SHP77 treated with DMSO at 0.1 percent for 48 hours (cell line): ENCODE measurements around the gene SLPI.
A peak's percentile ranks its signal among the peaks of the same experiment; 100 is the strongest.

Experiments
- DNase-seq: peaks from one replicate; lab custom pipeline; 2025; lab: John Stamatoyannopoulos, UW

SLPI gene, protein sequence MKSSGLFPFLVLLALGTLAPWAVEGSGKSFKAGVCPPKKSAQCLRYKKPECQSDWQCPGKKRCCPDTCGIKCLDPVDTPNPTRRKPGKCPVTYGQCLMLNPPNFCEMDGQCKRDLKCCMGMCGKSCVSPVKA

GRCh38 chr20:45254383-45255262 lies at the start of gene SLPI:
Gene SLPI (minus strand): TSS chr20:45254564. CDS start chr20:45254543, 21 bp downstream.
- no peak for DNase-seq

- no peak for DNase-seq
Measured at GRCh38 chr20:45303586-45304463, 49.5 kb upstream of the SLPI start.

DNA sequence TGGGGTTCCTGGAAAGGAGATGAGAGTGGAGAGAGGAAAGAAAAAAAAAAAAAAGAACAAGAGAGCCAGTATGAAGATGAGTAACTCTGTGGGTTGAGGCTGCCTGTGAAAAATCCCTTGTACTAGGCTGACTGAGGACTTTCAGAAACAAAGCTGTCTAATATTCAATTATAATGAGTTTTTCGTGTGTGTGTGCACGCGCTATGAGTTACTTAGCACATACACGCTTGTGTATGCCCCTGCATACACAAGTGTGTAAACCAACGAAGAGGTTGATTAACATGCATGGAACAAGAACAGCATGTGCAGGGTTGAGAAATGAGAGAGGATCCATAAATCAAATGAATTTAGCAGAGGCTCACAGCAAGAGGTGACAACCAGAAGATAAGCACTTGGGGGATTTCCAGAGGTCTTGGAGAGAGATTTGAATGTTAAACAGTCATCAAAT lies 47.5 kb upstream of the SLPI start:
- no peak for DNase-seq

- DNase-seq = no peak
Measured at GRCh38 chr20:45300961-45301360, 46.6 kb upstream of the SLPI start.

- DNase-seq = no peak
Measured at GRCh38 chr20:45299786-45300185, 45.4 kb upstream of the SLPI start.

DNA sequence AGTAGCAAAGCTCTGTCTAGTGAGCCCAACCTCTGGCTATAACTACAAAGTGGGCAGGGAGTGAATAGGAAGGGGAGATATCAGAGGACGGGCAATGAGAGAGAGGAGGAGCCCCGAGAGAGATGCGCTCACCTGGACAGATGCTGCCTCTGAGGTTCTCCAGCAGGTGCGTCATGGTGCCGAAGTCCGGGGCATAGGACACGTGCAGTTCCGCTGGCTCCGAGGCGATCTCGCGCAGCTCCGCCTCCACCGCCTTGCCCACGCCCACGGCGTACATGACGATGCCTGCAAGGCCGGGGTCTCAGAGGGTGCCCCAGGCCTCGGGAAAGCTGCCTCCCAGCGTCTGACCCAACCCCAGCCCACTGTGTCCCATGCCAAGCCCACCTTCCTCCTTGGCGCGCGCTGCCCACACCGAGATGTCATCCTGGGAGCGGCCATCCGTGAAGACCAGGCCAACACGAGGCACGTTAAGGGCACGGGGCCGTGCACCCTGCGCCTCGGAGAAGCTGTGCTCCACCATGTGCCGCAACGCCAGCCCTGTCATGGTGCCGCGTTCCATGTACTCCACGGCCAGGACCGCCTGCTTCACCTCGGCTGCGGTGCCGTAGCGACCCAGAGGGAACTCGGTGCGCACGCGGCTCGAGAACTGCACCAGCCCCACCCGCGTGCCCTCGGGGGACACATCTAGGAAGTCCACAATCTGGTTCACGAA lies 43.6 kb upstream of the SLPI start:
- DNase-seq = no peak

GRCh38 chr20:45294659-45295058 lies 40.3 kb upstream of the SLPI start:
- DNase-seq = no peak

DNA sequence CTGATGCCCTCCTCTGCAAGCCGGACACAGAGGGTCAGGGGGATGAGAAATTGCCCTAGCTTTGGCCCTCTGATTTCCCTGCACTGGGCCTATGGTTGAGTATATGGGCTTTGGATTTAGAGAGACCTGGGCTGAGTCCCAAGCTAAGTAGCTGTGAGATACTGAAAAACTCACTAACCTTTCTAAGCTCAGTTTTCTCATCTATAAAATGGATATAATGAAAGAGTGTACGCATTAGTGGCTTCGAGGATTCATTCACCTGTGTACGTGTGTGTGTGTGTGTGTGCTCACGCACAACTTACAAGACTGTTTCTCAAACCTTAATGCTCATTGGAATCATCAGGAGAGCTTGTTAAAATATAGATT lies 39.6 kb upstream of the SLPI start:
- no peak for DNase-seq

DNA sequence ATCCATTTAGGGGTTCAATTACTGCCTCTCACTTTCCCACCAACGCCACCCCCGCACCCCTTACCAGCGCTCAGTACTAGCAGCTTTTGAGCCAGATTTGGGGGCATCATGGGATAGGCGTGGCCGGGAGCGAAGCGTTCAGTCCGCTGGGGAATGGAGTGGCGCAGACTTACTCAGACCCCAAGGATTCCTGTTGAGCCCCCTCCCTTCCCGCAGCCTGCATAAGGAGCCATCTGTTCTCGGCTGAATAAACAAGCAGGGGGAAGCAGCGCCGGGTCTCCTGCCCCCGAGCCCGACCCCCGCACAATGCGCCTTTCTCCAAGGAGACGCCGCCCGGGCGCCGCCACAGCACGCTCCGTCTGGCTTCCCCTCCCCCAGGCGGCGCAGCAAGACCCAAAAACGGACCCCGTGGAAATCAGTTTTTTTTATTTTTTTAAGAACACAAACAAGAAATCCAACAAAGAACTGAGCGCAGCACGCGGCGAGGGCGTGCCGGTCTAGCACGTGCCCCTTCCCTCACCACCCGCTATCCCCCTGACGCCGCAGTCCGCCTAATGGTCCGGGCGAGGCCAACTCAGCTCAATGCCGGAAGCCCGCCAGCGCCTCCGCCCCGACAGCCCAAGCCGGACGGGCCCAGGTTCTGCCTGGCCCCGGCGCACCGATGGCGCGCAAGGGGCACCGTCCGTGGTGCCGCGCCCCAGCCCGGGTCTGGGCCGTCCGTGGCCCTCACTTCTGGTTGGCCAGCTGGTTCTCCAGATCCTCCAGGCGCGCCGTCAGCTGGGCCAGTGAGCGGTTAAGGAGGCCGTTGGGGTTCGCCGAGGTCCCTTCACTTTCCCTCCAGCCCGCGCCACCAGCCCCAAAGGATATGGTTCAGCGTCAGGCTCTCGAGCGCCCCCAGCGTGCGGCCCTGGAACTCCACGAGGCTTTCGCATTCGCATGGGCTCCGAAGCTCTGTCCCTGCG lies 39.0 kb upstream of the SLPI start:
- DNase-seq = no peak

- DNase-seq = no peak
Measured at GRCh38 chr20:45292343-45292742, 38.0 kb upstream of the SLPI start.

DNA sequence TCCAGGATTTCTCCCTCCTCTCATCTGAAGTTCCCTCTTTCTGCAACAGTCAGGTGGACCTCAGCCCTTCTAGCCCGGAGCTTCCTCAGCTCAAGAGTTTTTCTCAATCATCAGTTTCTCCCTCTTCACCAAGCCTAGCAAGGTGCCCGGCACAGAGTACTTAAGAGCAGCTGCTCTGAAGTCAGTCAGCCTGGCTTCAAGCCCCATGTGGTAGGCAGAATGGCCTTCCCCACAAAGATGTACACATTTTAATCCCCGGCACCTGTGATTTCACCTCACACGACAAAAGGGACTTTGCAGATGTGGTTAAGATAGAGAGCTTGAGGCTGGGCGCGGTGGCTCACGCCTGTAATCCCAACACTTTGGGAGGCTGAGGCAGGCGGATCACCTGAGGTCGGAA lies 37.2 kb upstream of the SLPI start:
- no peak for DNase-seq

- peak; percentile 25 for DNase-seq
Measured at GRCh38 chr20:45290677-45291355, 36.5 kb upstream of the SLPI start.

DNA sequence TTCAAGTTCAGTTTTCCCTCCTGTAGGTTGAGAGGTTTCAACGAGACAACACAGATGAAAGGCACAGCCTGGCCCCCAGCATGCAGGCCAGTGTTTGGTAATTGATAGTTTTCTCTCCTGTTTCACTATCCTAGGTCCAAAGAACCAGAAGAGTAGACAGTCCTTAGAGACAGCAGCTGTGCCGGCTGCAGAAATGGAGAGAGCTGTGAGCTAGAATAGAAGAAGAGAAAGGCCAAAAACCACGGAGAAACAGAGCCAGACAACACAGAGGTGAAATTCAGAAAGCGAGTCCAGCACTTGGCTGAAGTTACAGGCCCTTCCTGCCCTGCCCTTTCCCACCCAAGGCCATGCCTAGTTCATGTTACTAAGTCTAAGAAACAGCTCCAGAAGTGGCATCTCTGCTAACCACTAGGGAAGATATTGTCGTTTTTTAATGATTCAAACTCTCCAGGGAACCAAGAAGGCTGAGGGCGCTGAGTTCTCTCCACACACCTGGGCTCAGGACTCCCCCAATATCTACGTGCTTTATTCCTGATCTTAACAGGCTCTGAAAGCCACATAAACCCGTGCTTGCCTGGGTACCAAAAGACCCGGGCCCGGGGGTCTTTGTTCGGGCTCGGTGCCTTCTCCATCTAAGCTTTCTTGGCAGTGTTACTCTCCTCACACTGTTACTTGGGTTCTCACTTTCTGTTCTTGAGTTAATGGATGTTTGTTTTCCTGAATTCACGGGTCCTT lies 35.7 kb upstream of the SLPI start:
- no peak for DNase-seq

GRCh38 chr20:45288860-45289259 lies 34.5 kb upstream of the SLPI start:
- DNase-seq = no peak

DNA sequence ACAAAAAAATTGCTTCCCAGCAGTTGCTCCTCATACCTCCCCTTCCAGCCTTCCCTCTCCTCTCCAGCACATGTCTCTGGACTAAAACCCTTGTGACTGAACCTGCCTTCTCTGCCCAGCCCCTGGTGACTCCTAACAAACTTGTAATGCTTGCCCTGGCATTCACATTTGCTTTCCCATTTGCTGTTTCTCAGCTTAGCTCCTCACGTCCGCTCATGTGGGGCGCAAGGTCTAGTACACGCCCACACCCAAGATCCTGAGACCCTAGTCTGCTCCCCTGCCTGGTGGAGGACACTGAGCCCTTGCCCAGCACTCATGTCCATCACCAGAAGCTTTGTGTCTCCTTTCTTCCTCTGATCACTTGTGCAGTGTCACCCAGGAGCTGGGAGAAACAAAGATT lies 34.0 kb upstream of the SLPI start:
- DNase-seq = no peak

GRCh38 chr20:45283551-45284057 lies 29.2 kb upstream of the SLPI start:
- DNase-seq = no peak

DNA sequence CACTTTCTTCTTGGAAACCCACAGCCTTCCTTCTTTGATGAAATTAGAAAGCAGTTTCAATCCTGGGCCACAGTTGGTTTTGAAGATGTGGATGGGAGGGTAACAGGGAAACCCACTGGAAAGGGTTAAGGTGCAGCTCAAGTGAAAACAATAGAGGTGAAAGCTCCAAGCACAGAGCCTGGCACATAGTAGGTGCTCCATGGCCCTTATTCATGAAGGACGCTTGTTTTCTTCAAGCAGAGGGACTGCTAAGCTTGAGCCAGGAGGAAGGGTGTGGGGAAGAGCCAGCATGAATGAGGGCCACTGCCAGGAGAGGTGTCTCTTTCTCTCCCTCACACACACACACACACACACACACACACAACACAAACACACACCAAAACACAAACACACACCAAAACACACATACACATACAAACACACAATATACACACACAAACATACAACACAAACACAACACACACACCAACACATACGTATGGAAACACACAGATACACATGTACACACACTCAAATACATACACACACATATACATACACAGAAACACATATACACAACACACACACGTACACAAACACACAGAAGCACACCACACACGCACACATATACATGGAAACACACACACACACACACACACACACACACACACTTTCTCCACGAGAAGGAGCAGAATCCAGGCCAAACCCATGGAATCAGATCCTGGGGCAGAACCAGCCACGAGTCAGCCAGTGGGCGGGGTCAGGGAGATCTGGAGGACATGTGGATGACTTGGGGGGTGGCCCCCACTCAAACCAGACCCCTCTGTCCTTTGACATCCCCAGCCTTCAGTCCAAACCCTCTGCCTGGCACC lies 28.6 kb upstream of the SLPI start:
- no peak for DNase-seq

GRCh38 chr20:45279992-45280391 lies 25.6 kb upstream of the SLPI start:
- DNase-seq = no peak
